GM21390 (cell line): ENCODE results near the gene SORL1-AS1.

Experiments used
- ATAC-seq: cut with Tn5 transposase; IDR thresholded peaks from one replicate; pipeline ENCODE4 v1.9.1; 2021; ENCODE audit not compliant: unreplicated experiment

Gene SORL1-AS1

GRCh38 chr11:121476379-121477032 is 23.7 kb upstream of the SORL1-AS1 start:
- ATAC-seq, result no peak

- no peak for ATAC-seq
Measured at GRCh38 chr11:121474680-121475079, 21.9 kb upstream of the SORL1-AS1 start.

- no peak for ATAC-seq
Measured at GRCh38 chr11:121473064-121473777, 20.5 kb upstream of the SORL1-AS1 start.

- ATAC-seq, result no peak
Measured at GRCh38 chr11:121472312-121472711, 19.5 kb upstream of the SORL1-AS1 start.

- no peak for ATAC-seq
Measured at GRCh38 chr11:121471167-121471566, 18.4 kb upstream of the SORL1-AS1 start.

- ATAC-seq, result no peak
Measured at GRCh38 chr11:121469910-121470309, 17.1 kb upstream of the SORL1-AS1 start.

GRCh38 chr11:121467965-121468364 is 15.2 kb upstream of the SORL1-AS1 start:
- ATAC-seq, result peak; percentile 50

GRCh38 chr11:121467471-121467870 is 14.7 kb upstream of the SORL1-AS1 start:
- ATAC-seq, result no peak

GRCh38 chr11:121466063-121466794 is 13.5 kb upstream of the SORL1-AS1 start:
- no peak for ATAC-seq

- ATAC-seq, result no peak
Measured at GRCh38 chr11:121465709-121466062, 12.9 kb upstream of the SORL1-AS1 start.

GRCh38 chr11:121464352-121464946 is 11.7 kb upstream of the SORL1-AS1 start:
- peak; percentile 44 for ATAC-seq

- ATAC-seq, result no peak
Measured at GRCh38 chr11:121463689-121464335, 11.0 kb upstream of the SORL1-AS1 start.

GRCh38 chr11:121461843-121462242 is 9.1 kb upstream of the SORL1-AS1 start:
- no peak for ATAC-seq

- no peak for ATAC-seq
Measured at GRCh38 chr11:121460941-121461514, 8.3 kb upstream of the SORL1-AS1 start.

GRCh38 chr11:121459413-121460017 is 6.7 kb upstream of the SORL1-AS1 start:
- ATAC-seq, result no peak

- ATAC-seq, result no peak
Measured at GRCh38 chr11:121458551-121458950, 5.8 kb upstream of the SORL1-AS1 start.

GRCh38 chr11:121456816-121457431 is 4.2 kb upstream of the SORL1-AS1 start:
- ATAC-seq, result no peak

GRCh38 chr11:121456151-121456550 is 3.4 kb upstream of the SORL1-AS1 start:
- no peak for ATAC-seq

- ATAC-seq, result no peak
Measured at GRCh38 chr11:121455115-121455514, 2.3 kb upstream of the SORL1-AS1 start.
